H9 (cell line): ENCODE measurements around the gene OSBPL8. TPM values are rescaled to one million over a fixed set of nuclear protein-coding genes. Genes with fewer than 3 reads are reported as not detected.

ENCODE experiments used
- DNase-seq: peaks from one replicate; pipeline ENCODE4 v3.0.0-alpha.2; 2017
- H2AFZ ChIP-seq: one replicate; pipeline ENCODE4 v1.6.1; 2013; ENCODE audit warnings: mild to moderate bottlenecking, low read length, control low read depth, moderate library complexity
- H2AK5ac ChIP-seq: 2 replicates; pipeline ENCODE4 v1.6.1; 2013; ENCODE audit warnings: low read length, control low read depth, mixed read lengths; ENCODE audit not compliant: insufficient read length
- H2BK120ac ChIP-seq: one replicate; pipeline ENCODE4 v1.6.1; 2013; ENCODE audit warnings: low read depth, mild to moderate bottlenecking, low read length, control low read depth, inconsistent platforms; ENCODE audit not compliant: poor library complexity, severe bottlenecking
- H2BK12ac ChIP-seq: 2 replicates; pipeline ENCODE4 v1.6.1; 2013; ENCODE audit warnings: low read length, control low read depth, mixed read lengths, low read depth; ENCODE audit not compliant: insufficient read length
- H2BK15ac ChIP-seq: 2 replicates; pipeline ENCODE4 v1.6.1; 2013; ENCODE audit warnings: low read depth, low read length, control low read depth
- H2BK20ac ChIP-seq: one replicate; pipeline ENCODE4 v1.6.1; 2013; ENCODE audit warnings: low read depth, mild to moderate bottlenecking, low read length, control low read depth, inconsistent platforms; ENCODE audit not compliant: poor library complexity, severe bottlenecking
- H2BK5ac ChIP-seq: 2 replicates; pipeline ENCODE4 v1.6.1; 2013; ENCODE audit warnings: low read length, control low read depth, mixed read lengths; ENCODE audit not compliant: insufficient read length
- H3K14ac ChIP-seq: 2 replicates; pipeline ENCODE4 v1.6.1; 2013; ENCODE audit warnings: low read length, control low read depth; ENCODE audit not compliant: insufficient read depth
- H3K18ac ChIP-seq: 2 replicates; pipeline ENCODE4 v1.6.1; 2013; ENCODE audit warnings: low read depth, mild to moderate bottlenecking, mixed read lengths, low read length, control low read depth; ENCODE audit not compliant: insufficient read length
- H3K23ac ChIP-seq: 2 replicates; pipeline ENCODE4 v1.6.1; 2013; ENCODE audit warnings: low read length, control low read depth, mixed read lengths, low read depth; ENCODE audit not compliant: insufficient read length
- H3K23me2 ChIP-seq: 2 replicates; pipeline ENCODE4 v1.6.1; 2013; ENCODE audit warnings: low read depth, mild to moderate bottlenecking, mixed read lengths, low read length, control low read depth; ENCODE audit not compliant: insufficient read length, poor library complexity, severe bottlenecking
- H3K27ac ChIP-seq: 2 replicates; pipeline ENCODE4 v1.5.1; 2013; ENCODE audit warnings: low read length, control low read depth, mixed read lengths, low read depth; ENCODE audit not compliant: insufficient read length
- H3K27me3 ChIP-seq: 2 replicates; pipeline ENCODE4 v1.6.1; 2013; ENCODE audit warnings: low read length, control low read depth, inconsistent platforms; ENCODE audit not compliant: insufficient read depth
- H3K4ac ChIP-seq: 2 replicates; pipeline ENCODE4 v1.6.1; 2013; ENCODE audit warnings: low read depth, mild to moderate bottlenecking, control low read depth, inconsistent platforms, low read length, moderate library complexity
- H3K4me1 ChIP-seq: 2 replicates; pipeline ENCODE4 v1.6.1; 2013; ENCODE audit warnings: low read length, control low read depth, inconsistent platforms; ENCODE audit not compliant: insufficient read depth
- H3K4me2 ChIP-seq: 2 replicates; pipeline ENCODE4 v1.6.1; 2013; ENCODE audit warnings: low read length, control low read depth, mixed read lengths; ENCODE audit not compliant: insufficient read length, insufficient read depth
- H3K56ac ChIP-seq: 2 replicates; pipeline ENCODE4 v1.6.1; 2013; ENCODE audit warnings: low read depth, mild to moderate bottlenecking, mixed read lengths, low read length, control low read depth; ENCODE audit not compliant: insufficient read length
- H3K79me1 ChIP-seq: 2 replicates; pipeline ENCODE4 v1.6.1; 2013; ENCODE audit warnings: low read depth, mild to moderate bottlenecking, moderate library complexity, low read length, control low read depth, inconsistent platforms; ENCODE audit not compliant: insufficient read depth, poor library complexity, severe bottlenecking
- H3K79me2 ChIP-seq: 2 replicates; pipeline ENCODE4 v1.6.1; 2013; ENCODE audit warnings: low read length, control low read depth, inconsistent platforms; ENCODE audit not compliant: insufficient read depth
- H3K9ac ChIP-seq: 2 replicates; pipeline ENCODE4 v1.6.1; 2013; ENCODE audit warnings: low read length, control low read depth, mixed read lengths; ENCODE audit not compliant: insufficient read length; ENCODE audit errors: extremely low read depth
- H3K9me3 ChIP-seq: one replicate; pipeline ENCODE4 v1.6.1; 2013; ENCODE audit warnings: low read depth, low read length, inconsistent platforms; ENCODE audit not compliant: control insufficient read depth
- H3T11ph ChIP-seq: one replicate; pipeline ENCODE4 v1.6.1; 2013; ENCODE audit warnings: mild to moderate bottlenecking, low read length, control low read depth, inconsistent platforms
- H4K20me1 ChIP-seq: one replicate; pipeline ENCODE4 v1.6.1; 2013; ENCODE audit not compliant: control insufficient read depth, insufficient read length, insufficient read depth
- H4K5ac ChIP-seq: 2 replicates; pipeline ENCODE4 v1.6.1; 2013; ENCODE audit warnings: low read depth, mild to moderate bottlenecking, mixed read lengths, low read length, control low read depth; ENCODE audit not compliant: insufficient read length
- H4K8ac ChIP-seq: replicated peaks from 2 replicates; pipeline ENCODE4 v1.6.1; 2013; ENCODE audit warnings: low read length, control low read depth, mixed read lengths, low read depth; ENCODE audit not compliant: insufficient read length
- H4K91ac ChIP-seq: 2 replicates; pipeline ENCODE4 v1.6.1; 2013; ENCODE audit warnings: low read depth, mild to moderate bottlenecking, moderate library complexity, mixed read lengths, low read length, control low read depth; ENCODE audit not compliant: insufficient read length
- H3K27ac Mint-ChIP-seq, 3 experiments: 2 replicates in 2 of 3; 3 replicates in 1 of 3; pipeline ENCODE4 v1.8.0; 2020 to 2021; ENCODE audit warnings: mixed read lengths in 3 of 3, mild to moderate bottlenecking in 1 of 3, moderate library complexity in 1 of 3
- H3K27me3 Mint-ChIP-seq: 2 replicates; pipeline ENCODE4 v1.8.0; 2021; ENCODE audit warnings: low read depth, mild to moderate bottlenecking, moderate library complexity, mixed read lengths
- H3K36me3 Mint-ChIP-seq, 3 experiments: 2 replicates in 2 of 3; 3 replicates in 1 of 3; pipeline ENCODE4 v1.8.0; 2020 to 2021; ENCODE audit warnings: low read depth in 3 of 3, mixed read lengths in 3 of 3; ENCODE audit not compliant: insufficient read depth in 1 of 3
- H3K4me1 Mint-ChIP-seq, 2 experiments: 2 replicates each; pipeline ENCODE4 v1.8.0; 2020; ENCODE audit warnings: mixed read lengths in 2 of 2
- H3K4me3 Mint-ChIP-seq, 2 experiments: 2 replicates in 1 of 2; 3 replicates in 1 of 2; pipeline ENCODE4 v1.8.0; 2020 to 2021; ENCODE audit warnings: mild to moderate bottlenecking in 2 of 2, mixed read lengths in 2 of 2, moderate library complexity in 1 of 2
- H3K9me3 Mint-ChIP-seq, 2 experiments: 2 replicates in 1 of 2; 3 replicates in 1 of 2; pipeline ENCODE4 v1.8.0; 2020; ENCODE audit warnings: mild to moderate bottlenecking in 2 of 2, mixed read lengths in 2 of 2, moderate library complexity in 1 of 2
- WGBS: extraction: QIAGEN DNeasy Blood & Tissue Kit; methylation state at CpG from one replicate; pipeline ENCODE4 v1.1.7; 2013; ENCODE audit warnings: missing lambda C conversion rate, low lambda C conversion rate, mixed read lengths; ENCODE audit not compliant: insufficient read length; ENCODE audit errors: extremely low coverage; 5-methylcytosine and 5-hydroxymethylcytosine counted together
- total RNA-seq: library from RNA; stranded (reverse); gene quantifications from 2 replicates; pipeline ENCODE4 v1.2.1, GENCODE V29; 2021
- TF ChIP-seq, protein P1 (sequence below): fragments of 200-600 bp; sonication (generic); conservative IDR thresholded peaks from 3 replicates; pipeline ENCODE4 v1.8.0; 2021; ENCODE audit warnings: antibody characterized with exemption, mild to moderate bottlenecking

The OSBPL8 gene
- total RNA-seq, 1 experiment from 2014 or later = 61.2 TPM

DNA sequence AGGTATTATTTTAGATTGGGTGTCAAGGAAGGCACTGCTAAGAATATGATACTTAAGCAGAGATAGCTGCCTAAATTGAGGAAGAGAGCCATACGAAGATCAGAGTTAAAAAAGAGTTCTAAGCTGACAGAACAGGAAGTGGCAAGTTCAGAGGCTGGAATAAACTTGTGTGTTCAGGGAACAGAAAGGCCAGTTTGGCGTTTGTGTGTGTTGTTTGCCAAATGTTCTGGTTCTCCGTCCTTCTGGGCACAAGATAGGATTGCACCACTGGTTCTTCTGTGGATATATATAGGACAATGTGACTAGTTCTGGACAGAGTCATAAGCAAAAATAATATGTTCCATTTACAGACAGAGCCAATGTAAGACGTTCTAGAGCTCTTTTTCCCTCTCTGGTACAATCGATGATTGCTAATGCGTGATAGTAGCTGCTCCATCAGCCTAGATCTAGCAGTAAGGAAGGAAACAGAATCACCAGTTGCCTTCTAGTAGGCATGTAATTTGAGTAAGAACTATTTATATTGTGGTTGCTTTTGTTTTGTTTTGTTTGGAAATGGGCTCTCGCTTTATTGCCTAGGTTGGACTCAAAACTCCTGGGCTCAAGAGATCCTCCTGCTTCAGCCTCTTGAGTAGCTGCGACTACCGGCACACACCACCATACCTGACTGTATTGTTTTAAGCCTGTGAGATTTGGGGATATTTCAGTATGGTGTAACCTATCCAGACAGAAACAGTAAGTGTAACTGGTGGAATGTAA is 218.7 kb downstream of the OSBPL8 start:
- Histone ChIP-seq H3K27me3 (no peaks in the 10 kb centered on the region), H2BK15ac (no peak overlapping the region), H4K8ac (no peak overlapping the region), H2AK5ac (no peak overlapping the region), H2BK12ac (no peak overlapping the region), H2BK5ac (no peak overlapping the region), H4K20me1 (no peaks in the 10 kb centered on the region), H2BK20ac (no peak overlapping the region), H2AFZ (no peak overlapping the region), H4K91ac (no peak overlapping the region), H3K4me2 (no peak overlapping the region), H3K23me2 (no peaks in the 10 kb centered on the region), H3K9ac (no peak overlapping the region), H3K14ac (no peak overlapping the region), H3K23ac (no peak overlapping the region), H2BK120ac (no peak overlapping the region), H3K56ac (no peak overlapping the region), H3K27ac (no peak overlapping the region), H3K79me2 (no peaks in the 10 kb centered on the region), H3K4ac (no peak overlapping the region), H3K4me1 (no peaks in the 10 kb centered on the region), H3K79me1 (no peaks in the 10 kb centered on the region), H3K18ac (no peak overlapping the region), H3K9me3 (no peaks in the 10 kb centered on the region), H3T11ph (no peak overlapping the region), H4K5ac (no peak overlapping the region)
- TF ChIP-seq, protein P1, sequence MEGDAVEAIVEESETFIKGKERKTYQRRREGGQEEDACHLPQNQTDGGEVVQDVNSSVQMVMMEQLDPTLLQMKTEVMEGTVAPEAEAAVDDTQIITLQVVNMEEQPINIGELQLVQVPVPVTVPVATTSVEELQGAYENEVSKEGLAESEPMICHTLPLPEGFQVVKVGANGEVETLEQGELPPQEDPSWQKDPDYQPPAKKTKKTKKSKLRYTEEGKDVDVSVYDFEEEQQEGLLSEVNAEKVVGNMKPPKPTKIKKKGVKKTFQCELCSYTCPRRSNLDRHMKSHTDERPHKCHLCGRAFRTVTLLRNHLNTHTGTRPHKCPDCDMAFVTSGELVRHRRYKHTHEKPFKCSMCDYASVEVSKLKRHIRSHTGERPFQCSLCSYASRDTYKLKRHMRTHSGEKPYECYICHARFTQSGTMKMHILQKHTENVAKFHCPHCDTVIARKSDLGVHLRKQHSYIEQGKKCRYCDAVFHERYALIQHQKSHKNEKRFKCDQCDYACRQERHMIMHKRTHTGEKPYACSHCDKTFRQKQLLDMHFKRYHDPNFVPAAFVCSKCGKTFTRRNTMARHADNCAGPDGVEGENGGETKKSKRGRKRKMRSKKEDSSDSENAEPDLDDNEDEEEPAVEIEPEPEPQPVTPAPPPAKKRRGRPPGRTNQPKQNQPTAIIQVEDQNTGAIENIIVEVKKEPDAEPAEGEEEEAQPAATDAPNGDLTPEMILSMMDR = no peak
- H3K4me3 Mint-ChIP-seq = no peak overlapping the region
- H3K27ac Mint-ChIP-seq = no peak overlapping the region
- H3K4me1 Mint-ChIP-seq = no peaks in the 10 kb centered on the region
- no peaks in the 10 kb centered on the region for H3K9me3 Mint-ChIP-seq
- H3K27me3 Mint-ChIP-seq = no peaks in the 10 kb centered on the region
- no peak for DNase-seq
- no peaks in the 10 kb centered on the region for H3K36me3 Mint-ChIP-seq
- no CpG with 5 or more reads among the region's 9 CpGs for WGBS
